HepG2 (cell line): ENCODE results near the gene NUP153. TPM values are rescaled to one million over a fixed set of nuclear protein-coding genes. Genes with fewer than 3 reads are reported as not detected.

Source experiments
- BORCS8-MEF2B ChIP-seq: sonication (generic); formaldehyde crosslinking; IDR thresholded peaks from 2 replicates; pipeline ENCODE4 v1.8.0; 2022; ENCODE audit warnings: mild to moderate bottlenecking, missing genetic modification reagents
- FOXA1 ChIP-seq, 2 experiments: fragments of 450-650 bp in 1 of 2; sonication (generic) in 1 of 2; formaldehyde crosslinking in 1 of 2; IDR thresholded peaks; 2 replicates each; pipeline versions ENCODE4 v1.4.0 to v1.6.1; 2016 to 2020; ENCODE audit warnings: missing genetic modification reagents in 1 of 2
- HMG20A ChIP-seq: IDR thresholded peaks from 2 replicates; pipeline ENCODE4 v1.6.1; 2016; ENCODE audit warnings: borderline replicate concordance
- ISL2 ChIP-seq: sonication (generic); formaldehyde crosslinking; IDR thresholded peaks from 2 replicates; pipeline ENCODE4 v1.5.0; 2020; ENCODE audit warnings: missing genetic modification reagents
- KLF9 ChIP-seq: IDR thresholded peaks from 2 replicates; pipeline ENCODE4 v1.6.1; 2016; ENCODE audit warnings: low read depth
- NR2F2 ChIP-seq: IDR thresholded peaks from 2 replicates; pipeline ENCODE4 v1.6.1; 2012; ENCODE audit warnings: low read depth, inconsistent platforms, borderline replicate concordance
- TEAD3 ChIP-seq: optimal IDR thresholded peaks from 2 replicates; pipeline ENCODE3; 2016; ENCODE audit warnings: borderline replicate concordance
- ZNF570 ChIP-seq: sonication (generic); formaldehyde crosslinking; IDR thresholded peaks from 2 replicates; pipeline ENCODE4 v1.4.0; 2020; ENCODE audit warnings: mild to moderate bottlenecking, missing genetic modification reagents, borderline replicate concordance
- ZNF577 ChIP-seq: sonication (generic); formaldehyde crosslinking; IDR thresholded peaks from 2 replicates; pipeline ENCODE4 v1.4.0; 2020; ENCODE audit warnings: mild to moderate bottlenecking, low read depth, missing genetic modification reagents, borderline replicate concordance
- polyA plus RNA-seq, 8 experiments: library from polyadenylated mRNA; depleted of rRNA in 3 of 8; stranded (reverse) in 7 of 8; unstranded in 1 of 8; fragments of >200 nt; fragmentation: Illumina TruSeq in 4 of 8; extraction: Trizol in 4 of 8; gene quantifications; 2 replicates each; pipeline versions ENCODE4 v1.2.1 to v1.2.3, GENCODE V29; 2011 to 2016; ENCODE audit warnings: low read depth in 4 of 8, missing spikeins in 1 of 8, mixed read lengths in 1 of 8; ENCODE audit not compliant: insufficient read depth in 1 of 8
- total RNA-seq, 5 experiments: library from RNA; depleted of rRNA; stranded (reverse); fragments of >200 nt; fragmentation: Illumina TruSeq; extraction: Trizol; gene quantifications; 2 replicates each; pipeline ENCODE4 v1.2.3, GENCODE V29; 2016; ENCODE audit warnings: low read depth in 1 of 5
- TF ChIP-seq, protein P1 (sequence below): IDR thresholded peaks from 2 replicates; pipeline ENCODE4 v1.6.1; 2016; ENCODE audit warnings: low read depth, borderline replicate concordance
- TF ChIP-seq, protein P2 (sequence below): sonication (generic); formaldehyde crosslinking; IDR thresholded peaks from 2 replicates; pipeline ENCODE4 v1.5.1; 2020; ENCODE audit warnings: missing genetic modification reagents, mild to moderate bottlenecking, borderline replicate concordance
- TF ChIP-seq, protein P3 (sequence below): IDR thresholded peaks from 2 replicates; pipeline ENCODE4 v1.6.1; 2016
- TF ChIP-seq, protein P4 (sequence below): sonication (generic); formaldehyde crosslinking; conservative IDR thresholded peaks from 2 replicates; pipeline ENCODE4 v1.4.0; 2020; ENCODE audit warnings: mild to moderate bottlenecking, missing genetic modification reagents, moderate library complexity
- TF ChIP-seq, protein P5 (sequence below): sonication (generic); formaldehyde crosslinking; IDR thresholded peaks from 2 replicates; pipeline ENCODE4 v1.4.0; 2020; ENCODE audit warnings: mild to moderate bottlenecking, missing genetic modification reagents, borderline replicate concordance

The NUP153 gene
- total and polyA plus RNA-seq, 2 of the 13 experiments (the other 11 are each of a cell fraction or from before 2014, with no cell fraction given), result 29.8 to 55.2 TPM

DNA sequence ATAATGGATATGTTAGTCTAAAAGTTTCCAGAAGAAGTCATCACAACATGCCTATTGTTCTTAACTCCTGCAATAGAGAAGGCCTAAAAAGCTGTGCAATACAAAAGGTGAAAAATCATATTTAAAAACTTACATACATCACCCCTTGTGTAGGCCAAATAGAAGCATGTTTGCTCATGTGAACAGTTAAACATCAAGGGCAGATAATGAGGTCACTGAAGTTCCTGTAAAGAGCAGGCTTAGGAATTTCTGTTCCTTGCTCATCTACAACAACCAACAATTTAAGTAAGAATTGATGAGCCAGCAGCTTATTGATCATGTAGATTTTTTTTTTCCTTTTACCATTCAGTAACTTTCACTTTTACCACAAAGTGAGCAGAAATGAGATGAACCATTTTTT is 7.5 kb upstream of the NUP153 start (continued):
- TF ChIP-seq ISL2 (CRISPR knock-in tag) (peak; percentile 47; the same call in 1 of the 2 replicates), BORCS8-MEF2B (no peak), NR2F2 (peak; percentile 88; the same call in 1 of the 2 replicates), FOXA1 (IDR thresholded peaks at IDR 0.05) (no peak), FOXA1 (CRISPR knock-in tag; IDR thresholded peaks at IDR 0.05) (peak; percentile 74), ZNF570 (CRISPR knock-in tag) (no peak), HMG20A (CRISPR knock-in tag) (peak; percentile 81), KLF9 (0 out of 2 replicates have a peak, but pooled peaks have one; percentile 68), ZNF577 (CRISPR knock-in tag) (no peak), TEAD3 (CRISPR knock-in tag) (peak; percentile 40)
- TF ChIP-seq, protein P1, sequence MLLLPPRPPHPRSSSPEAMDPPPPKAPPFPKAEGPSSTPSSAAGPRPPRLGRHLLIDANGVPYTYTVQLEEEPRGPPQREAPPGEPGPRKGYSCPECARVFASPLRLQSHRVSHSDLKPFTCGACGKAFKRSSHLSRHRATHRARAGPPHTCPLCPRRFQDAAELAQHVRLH, result no peak
- TF ChIP-seq, protein P2, sequence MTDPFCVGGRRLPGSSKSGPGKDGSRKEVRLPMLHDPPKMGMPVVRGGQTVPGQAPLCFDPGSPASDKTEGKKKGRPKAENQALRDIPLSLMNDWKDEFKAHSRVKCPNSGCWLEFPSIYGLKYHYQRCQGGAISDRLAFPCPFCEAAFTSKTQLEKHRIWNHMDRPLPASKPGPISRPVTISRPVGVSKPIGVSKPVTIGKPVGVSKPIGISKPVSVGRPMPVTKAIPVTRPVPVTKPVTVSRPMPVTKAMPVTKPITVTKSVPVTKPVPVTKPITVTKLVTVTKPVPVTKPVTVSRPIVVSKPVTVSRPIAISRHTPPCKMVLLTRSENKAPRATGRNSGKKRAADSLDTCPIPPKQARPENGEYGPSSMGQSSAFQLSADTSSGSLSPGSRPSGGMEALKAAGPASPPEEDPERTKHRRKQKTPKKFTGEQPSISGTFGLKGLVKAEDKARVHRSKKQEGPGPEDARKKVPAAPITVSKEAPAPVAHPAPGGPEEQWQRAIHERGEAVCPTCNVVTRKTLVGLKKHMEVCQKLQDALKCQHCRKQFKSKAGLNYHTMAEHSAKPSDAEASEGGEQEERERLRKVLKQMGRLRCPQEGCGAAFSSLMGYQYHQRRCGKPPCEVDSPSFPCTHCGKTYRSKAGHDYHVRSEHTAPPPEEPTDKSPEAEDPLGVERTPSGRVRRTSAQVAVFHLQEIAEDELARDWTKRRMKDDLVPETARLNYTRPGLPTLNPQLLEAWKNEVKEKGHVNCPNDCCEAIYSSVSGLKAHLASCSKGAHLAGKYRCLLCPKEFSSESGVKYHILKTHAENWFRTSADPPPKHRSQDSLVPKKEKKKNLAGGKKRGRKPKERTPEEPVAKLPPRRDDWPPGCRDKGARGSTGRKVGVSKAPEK, result peak; percentile 45; the same call in 1 of the 2 replicates
- TF ChIP-seq, protein P3, sequence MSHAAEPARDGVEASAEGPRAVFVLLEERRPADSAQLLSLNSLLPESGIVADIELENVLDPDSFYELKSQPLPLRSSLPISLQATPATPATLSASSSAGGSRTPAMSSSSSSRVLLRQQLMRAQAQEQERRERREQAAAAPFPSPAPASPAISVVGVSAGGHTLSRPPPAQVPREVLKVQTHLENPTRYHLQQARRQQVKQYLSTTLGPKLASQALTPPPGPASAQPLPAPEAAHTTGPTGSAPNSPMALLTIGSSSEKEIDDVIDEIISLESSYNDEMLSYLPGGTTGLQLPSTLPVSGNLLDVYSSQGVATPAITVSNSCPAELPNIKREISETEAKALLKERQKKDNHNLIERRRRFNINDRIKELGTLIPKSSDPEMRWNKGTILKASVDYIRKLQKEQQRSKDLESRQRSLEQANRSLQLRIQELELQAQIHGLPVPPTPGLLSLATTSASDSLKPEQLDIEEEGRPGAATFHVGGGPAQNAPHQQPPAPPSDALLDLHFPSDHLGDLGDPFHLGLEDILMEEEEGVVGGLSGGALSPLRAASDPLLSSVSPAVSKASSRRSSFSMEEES, result peak; percentile 31; the same call in 1 of the 2 replicates
- TF ChIP-seq, protein P4, sequence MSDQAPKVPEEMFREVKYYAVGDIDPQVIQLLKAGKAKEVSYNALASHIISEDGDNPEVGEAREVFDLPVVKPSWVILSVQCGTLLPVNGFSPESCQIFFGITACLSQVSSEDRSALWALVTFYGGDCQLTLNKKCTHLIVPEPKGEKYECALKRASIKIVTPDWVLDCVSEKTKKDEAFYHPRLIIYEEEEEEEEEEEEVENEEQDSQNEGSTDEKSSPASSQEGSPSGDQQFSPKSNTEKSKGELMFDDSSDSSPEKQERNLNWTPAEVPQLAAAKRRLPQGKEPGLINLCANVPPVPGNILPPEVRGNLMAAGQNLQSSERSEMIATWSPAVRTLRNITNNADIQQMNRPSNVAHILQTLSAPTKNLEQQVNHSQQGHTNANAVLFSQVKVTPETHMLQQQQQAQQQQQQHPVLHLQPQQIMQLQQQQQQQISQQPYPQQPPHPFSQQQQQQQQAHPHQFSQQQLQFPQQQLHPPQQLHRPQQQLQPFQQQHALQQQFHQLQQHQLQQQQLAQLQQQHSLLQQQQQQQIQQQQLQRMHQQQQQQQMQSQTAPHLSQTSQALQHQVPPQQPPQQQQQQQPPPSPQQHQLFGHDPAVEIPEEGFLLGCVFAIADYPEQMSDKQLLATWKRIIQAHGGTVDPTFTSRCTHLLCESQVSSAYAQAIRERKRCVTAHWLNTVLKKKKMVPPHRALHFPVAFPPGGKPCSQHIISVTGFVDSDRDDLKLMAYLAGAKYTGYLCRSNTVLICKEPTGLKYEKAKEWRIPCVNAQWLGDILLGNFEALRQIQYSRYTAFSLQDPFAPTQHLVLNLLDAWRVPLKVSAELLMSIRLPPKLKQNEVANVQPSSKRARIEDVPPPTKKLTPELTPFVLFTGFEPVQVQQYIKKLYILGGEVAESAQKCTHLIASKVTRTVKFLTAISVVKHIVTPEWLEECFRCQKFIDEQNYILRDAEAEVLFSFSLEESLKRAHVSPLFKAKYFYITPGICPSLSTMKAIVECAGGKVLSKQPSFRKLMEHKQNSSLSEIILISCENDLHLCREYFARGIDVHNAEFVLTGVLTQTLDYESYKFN (CRISPR knock-in tag), result peak; percentile 68
- TF ChIP-seq, protein P5, sequence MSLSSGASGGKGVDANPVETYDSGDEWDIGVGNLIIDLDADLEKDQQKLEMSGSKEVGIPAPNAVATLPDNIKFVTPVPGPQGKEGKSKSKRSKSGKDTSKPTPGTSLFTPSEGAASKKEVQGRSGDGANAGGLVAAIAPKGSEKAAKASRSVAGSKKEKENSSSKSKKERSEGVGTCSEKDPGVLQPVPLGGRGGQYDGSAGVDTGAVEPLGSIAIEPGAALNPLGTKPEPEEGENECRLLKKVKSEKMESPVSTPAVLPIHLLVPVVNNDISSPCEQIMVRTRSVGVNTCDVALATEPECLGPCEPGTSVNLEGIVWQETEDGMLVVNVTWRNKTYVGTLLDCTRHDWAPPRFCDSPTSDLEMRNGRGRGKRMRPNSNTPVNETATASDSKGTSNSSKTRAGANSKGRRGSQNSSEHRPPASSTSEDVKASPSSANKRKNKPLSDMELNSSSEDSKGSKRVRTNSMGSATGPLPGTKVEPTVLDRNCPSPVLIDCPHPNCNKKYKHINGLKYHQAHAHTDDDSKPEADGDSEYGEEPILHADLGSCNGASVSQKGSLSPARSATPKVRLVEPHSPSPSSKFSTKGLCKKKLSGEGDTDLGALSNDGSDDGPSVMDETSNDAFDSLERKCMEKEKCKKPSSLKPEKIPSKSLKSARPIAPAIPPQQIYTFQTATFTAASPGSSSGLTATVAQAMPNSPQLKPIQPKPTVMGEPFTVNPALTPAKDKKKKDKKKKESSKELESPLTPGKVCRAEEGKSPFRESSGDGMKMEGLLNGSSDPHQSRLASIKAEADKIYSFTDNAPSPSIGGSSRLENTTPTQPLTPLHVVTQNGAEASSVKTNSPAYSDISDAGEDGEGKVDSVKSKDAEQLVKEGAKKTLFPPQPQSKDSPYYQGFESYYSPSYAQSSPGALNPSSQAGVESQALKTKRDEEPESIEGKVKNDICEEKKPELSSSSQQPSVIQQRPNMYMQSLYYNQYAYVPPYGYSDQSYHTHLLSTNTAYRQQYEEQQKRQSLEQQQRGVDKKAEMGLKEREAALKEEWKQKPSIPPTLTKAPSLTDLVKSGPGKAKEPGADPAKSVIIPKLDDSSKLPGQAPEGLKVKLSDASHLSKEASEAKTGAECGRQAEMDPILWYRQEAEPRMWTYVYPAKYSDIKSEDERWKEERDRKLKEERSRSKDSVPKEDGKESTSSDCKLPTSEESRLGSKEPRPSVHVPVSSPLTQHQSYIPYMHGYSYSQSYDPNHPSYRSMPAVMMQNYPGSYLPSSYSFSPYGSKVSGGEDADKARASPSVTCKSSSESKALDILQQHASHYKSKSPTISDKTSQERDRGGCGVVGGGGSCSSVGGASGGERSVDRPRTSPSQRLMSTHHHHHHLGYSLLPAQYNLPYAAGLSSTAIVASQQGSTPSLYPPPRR (CRISPR knock-in tag), result peak; percentile 44; the same call in 1 of the 2 replicates
